ENCODE data around the gene NRG3. TPM values are rescaled to one million over a fixed set of nuclear protein-coding genes. Genes with fewer than 3 reads are reported as not detected.
A peak's percentile ranks its signal among the peaks of the same experiment; 100 is the strongest.

NRG3 gene
- total RNA-seq, 2 donors from 2014 or later: 1.7 to 2.3 TPM

GRCh38 chr10:82581940-82582339 lies 706.9 kb downstream of the NRG3 start:
- Histone ChIP-seq H3K4me1 (ENCODE audit: control insufficient read depth, insufficient read depth, low read length) (no peaks in the 10 kb centered on the region), H3K4me3 (ENCODE audit: low read length) (no peak overlapping the region), H3K27ac (ENCODE audit: low read depth, low read length) (no peak overlapping the region), H3K9me3 (ENCODE audit: control insufficient read depth, low read length) (no peaks in the 10 kb centered on the region), H3K27me3 (ENCODE audit: control insufficient read depth, insufficient read depth, low read length, poor library complexity, severe bottlenecking) (no peaks in the 10 kb centered on the region), H3K9ac (ENCODE audit: extremely low read depth, low read length, poor library complexity, severe bottlenecking) (no peak overlapping the region), H3K36me3 (ENCODE audit: control insufficient read depth, insufficient read depth, low read length) (no peaks in the 10 kb centered on the region)
- WGBS, 2 experiments (ENCODE audit: insufficient coverage in 1 of 2, insufficient read length in 1 of 2): 88% methylated on average over 2 of the region's 3 CpGs; no CpG with 5 or more reads in 1 of the 2 experiments
- peaks cover 2% of the 10 kb centered on the region for H3K4me1 Mint-ChIP-seq
- no peak overlapping the region for H3K27ac Mint-ChIP-seq
- no peak for TF ChIP-seq CTCF (conservative IDR thresholded peaks at IDR 0.05)
- H3K36me3 Mint-ChIP-seq (ENCODE audit: low read depth): no peaks in the 10 kb centered on the region
- H3K4me3 Mint-ChIP-seq: no peak overlapping the region
- no peaks in the 10 kb centered on the region for H3K9me3 Mint-ChIP-seq
- no peak for DNase-seq
- no peaks in the 10 kb centered on the region for H3K27me3 Mint-ChIP-seq (ENCODE audit: insufficient read depth)

- Mint-ChIP-seq H3K9me3 (no peaks in the 10 kb centered on the region), H3K36me3 (ENCODE audit: low read depth) (no peaks in the 10 kb centered on the region), H3K27ac (no peak overlapping the region), H3K27me3 (ENCODE audit: insufficient read depth) (no peaks in the 10 kb centered on the region), H3K4me3 (no peak overlapping the region), H3K4me1 (peaks cover 35% of the 10 kb centered on the region)
- Histone ChIP-seq H3K27me3 (ENCODE audit: control insufficient read depth, insufficient read depth, low read length, poor library complexity, severe bottlenecking) (no peaks in the 10 kb centered on the region), H3K9ac (ENCODE audit: extremely low read depth, low read length, poor library complexity, severe bottlenecking) (no peak overlapping the region), H3K27ac (ENCODE audit: low read depth, low read length) (no peak overlapping the region), H3K4me1 (ENCODE audit: control insufficient read depth, insufficient read depth, low read length) (peaks cover 12% of the 10 kb centered on the region), H3K4me3 (ENCODE audit: low read length) (peak overlapping the region; percentile 36), H3K36me3 (ENCODE audit: control insufficient read depth, insufficient read depth, low read length) (no peaks in the 10 kb centered on the region), H3K9me3 (ENCODE audit: control insufficient read depth, low read length) (no peaks in the 10 kb centered on the region)
- no peak for TF ChIP-seq CTCF (conservative IDR thresholded peaks at IDR 0.05)
- WGBS, 2 experiments (ENCODE audit: insufficient coverage in 1 of 2, insufficient read length in 1 of 2): 35% methylated on average over 1 of the region's 2 CpGs; no CpG with 5 or more reads in 1 of the 2 experiments
- no peak for DNase-seq
Measured at GRCh38 chr10:82591421-82591820, 716.4 kb downstream of the NRG3 start.

GRCh38 chr10:82597840-82598239 lies 722.8 kb downstream of the NRG3 start:
- Histone ChIP-seq H3K27me3 (ENCODE audit: control insufficient read depth, insufficient read depth, low read length, poor library complexity, severe bottlenecking) (no peaks in the 10 kb centered on the region), H3K4me3 (ENCODE audit: low read length) (no peak overlapping the region), H3K4me1 (ENCODE audit: control insufficient read depth, insufficient read depth, low read length) (peaks cover under 1% of the 10 kb centered on the region), H3K27ac (ENCODE audit: low read depth, low read length) (no peak overlapping the region), H3K9me3 (ENCODE audit: control insufficient read depth, low read length) (no peaks in the 10 kb centered on the region), H3K9ac (ENCODE audit: extremely low read depth, low read length, poor library complexity, severe bottlenecking) (no peak overlapping the region), H3K36me3 (ENCODE audit: control insufficient read depth, insufficient read depth, low read length) (no peaks in the 10 kb centered on the region)
- peaks cover 9% of the 10 kb centered on the region for H3K4me1 Mint-ChIP-seq
- TF ChIP-seq CTCF (conservative IDR thresholded peaks at IDR 0.05): no peak
- no peak overlapping the region for H3K4me3 Mint-ChIP-seq
- no peak overlapping the region for H3K27ac Mint-ChIP-seq
- H3K9me3 Mint-ChIP-seq: no peaks in the 10 kb centered on the region
- no peaks in the 10 kb centered on the region for H3K36me3 Mint-ChIP-seq (ENCODE audit: low read depth)
- 98% methylated on average over 6 of the region's 7 CpGs; no CpG with 5 or more reads in 1 of the 2 experiments for WGBS, 2 experiments (ENCODE audit: insufficient coverage in 1 of 2, insufficient read length in 1 of 2)
- DNase-seq: no peak
- no peaks in the 10 kb centered on the region for H3K27me3 Mint-ChIP-seq (ENCODE audit: insufficient read depth)

Data from endodermal cell (in vitro differentiated cells).